AG09309 (cell line): ENCODE data around the gene IL10.

Experiments
- DNase-seq: peaks from one replicate; pipeline ENCODE4 v3.0.0-alpha.2; 2010; ENCODE audit warnings: low read depth
- H3K4me3 ChIP-seq: 2 replicates; pipeline ENCODE4 v1.5.1; 2011; ENCODE audit warnings: mild to moderate bottlenecking, low read depth, low read length, moderate library complexity; ENCODE audit not compliant: control insufficient read depth
- TF ChIP-seq, protein P1 (sequence below): IDR thresholded peaks from 2 replicates; pipeline ENCODE4 v1.5.1; 2011; ENCODE audit warnings: mild to moderate bottlenecking, low read depth, low read length, inconsistent platforms; ENCODE audit not compliant: insufficient read depth, control insufficient read depth; ENCODE audit errors: missing control alignments

IL10 gene

DNA sequence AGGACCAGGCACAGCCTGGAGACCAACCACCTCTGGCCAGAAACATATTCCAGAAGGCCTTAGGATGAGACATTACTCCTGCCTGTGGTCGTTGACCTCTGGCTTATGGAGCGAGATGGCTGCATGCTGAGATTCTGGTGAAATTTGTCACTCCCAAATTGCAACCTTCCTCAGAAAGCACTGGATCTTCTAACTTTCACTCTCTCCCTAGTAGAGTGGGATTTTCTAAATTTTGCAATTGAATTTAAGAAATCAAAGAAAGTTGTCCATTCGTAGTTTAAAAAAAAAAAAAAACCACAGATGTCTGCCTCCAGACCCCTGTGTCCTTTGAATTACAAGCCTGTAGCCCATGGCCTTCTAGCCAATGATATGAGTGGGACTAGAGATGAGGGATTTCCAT, 28.6 kb upstream of the IL10 start:
- TF ChIP-seq, protein P1, sequence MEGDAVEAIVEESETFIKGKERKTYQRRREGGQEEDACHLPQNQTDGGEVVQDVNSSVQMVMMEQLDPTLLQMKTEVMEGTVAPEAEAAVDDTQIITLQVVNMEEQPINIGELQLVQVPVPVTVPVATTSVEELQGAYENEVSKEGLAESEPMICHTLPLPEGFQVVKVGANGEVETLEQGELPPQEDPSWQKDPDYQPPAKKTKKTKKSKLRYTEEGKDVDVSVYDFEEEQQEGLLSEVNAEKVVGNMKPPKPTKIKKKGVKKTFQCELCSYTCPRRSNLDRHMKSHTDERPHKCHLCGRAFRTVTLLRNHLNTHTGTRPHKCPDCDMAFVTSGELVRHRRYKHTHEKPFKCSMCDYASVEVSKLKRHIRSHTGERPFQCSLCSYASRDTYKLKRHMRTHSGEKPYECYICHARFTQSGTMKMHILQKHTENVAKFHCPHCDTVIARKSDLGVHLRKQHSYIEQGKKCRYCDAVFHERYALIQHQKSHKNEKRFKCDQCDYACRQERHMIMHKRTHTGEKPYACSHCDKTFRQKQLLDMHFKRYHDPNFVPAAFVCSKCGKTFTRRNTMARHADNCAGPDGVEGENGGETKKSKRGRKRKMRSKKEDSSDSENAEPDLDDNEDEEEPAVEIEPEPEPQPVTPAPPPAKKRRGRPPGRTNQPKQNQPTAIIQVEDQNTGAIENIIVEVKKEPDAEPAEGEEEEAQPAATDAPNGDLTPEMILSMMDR, result no peak
- no peak for DNase-seq
- no peak overlapping the region for H3K4me3 ChIP-seq

- no peak for DNase-seq
- H3K4me3 ChIP-seq, result no peak overlapping the region
- TF ChIP-seq, protein P1, result no peak
Observed at GRCh38 chr1:206800411-206800810, 28.1 kb upstream of the IL10 start.

- H3K4me3 ChIP-seq, result no peak overlapping the region
- DNase-seq, result no peak
- TF ChIP-seq, protein P1, result no peak
Observed at GRCh38 chr1:206799311-206799710, 27.0 kb upstream of the IL10 start.

GRCh38 chr1:206798384-206798996, 26.2 kb upstream of the IL10 start:
- no peak for DNase-seq
- H3K4me3 ChIP-seq, result no peak overlapping the region
- TF ChIP-seq, protein P1, result no peak

DNA sequence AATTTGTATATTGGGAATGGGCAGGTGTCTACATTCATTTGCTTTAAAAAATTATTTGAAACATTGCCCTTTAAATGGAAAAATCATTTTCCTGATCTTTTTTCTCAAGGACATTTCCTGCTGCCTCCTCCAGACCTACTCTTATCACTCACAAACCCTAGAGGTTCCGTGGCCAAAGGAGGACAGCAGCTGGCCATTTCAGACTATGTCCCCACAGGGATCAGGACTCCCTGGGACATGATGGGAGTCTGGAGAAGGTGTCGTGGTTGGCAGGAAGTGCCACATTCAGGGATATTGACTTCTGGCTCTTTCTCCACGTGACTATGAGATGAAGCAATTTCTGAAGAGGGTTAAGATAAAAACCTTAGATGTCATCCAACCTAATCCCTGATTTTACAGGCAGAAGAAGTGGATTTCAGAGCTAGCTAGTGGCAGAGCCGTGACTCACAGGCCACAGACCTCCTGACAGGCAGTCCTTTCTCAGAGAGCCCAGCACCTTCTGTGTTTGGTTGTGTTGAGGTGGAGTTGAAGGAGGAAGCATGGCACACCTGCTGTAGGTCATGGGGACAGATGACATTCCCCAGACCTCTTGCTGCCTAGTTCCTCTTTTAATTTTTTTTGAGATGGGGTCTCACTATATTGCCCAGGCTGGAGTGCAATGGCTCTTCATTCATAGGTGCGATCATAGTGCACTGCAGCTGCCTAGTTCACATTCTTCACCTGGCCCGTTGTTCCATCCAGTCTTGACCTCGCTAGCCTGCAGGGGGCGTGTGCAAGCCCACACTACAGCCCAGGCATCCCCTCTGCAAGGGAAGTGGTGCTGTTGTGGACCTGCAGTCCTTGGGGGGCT, 25.5 kb upstream of the IL10 start:
- TF ChIP-seq, protein P1, result peak; percentile 44
- DNase-seq, result no peak
- no peak overlapping the region for H3K4me3 ChIP-seq

DNA sequence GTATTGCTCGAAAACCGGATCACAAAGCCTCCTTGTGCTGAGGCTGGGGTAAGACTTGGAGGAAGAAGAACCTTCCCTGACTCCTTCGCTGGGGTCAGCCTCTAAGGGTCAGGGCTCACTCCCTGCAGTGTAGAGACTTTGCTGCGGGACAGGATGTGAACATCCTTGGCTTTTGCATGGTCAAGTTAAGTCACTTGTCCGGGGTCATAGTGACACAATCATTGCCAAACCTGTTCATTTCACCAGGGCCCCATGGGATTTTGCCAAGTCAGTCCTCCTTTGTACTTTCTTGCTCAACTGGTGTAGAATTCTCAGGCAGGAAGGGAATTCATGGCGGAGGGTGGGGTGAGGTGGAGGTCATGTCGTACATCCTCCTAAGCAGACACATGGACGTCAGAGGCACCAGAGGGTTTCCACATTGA, 24.7 kb upstream of the IL10 start:
- DNase-seq, result no peak
- H3K4me3 ChIP-seq, result no peak overlapping the region
- TF ChIP-seq, protein P1, result no peak
